B cell (primary cell): ENCODE data around the gene OR52L1.

ENCODE experiments used
- EZH2 ChIP-seq: IDR thresholded peaks from 2 replicates; pipeline ENCODE4 v1.6.1; 2012; ENCODE audit warnings: borderline replicate concordance, low read depth, mild to moderate bottlenecking, moderate library complexity, low read length; ENCODE audit not compliant: insufficient read depth, poor library complexity, severe bottlenecking
- TF ChIP-seq, protein P1 (sequence below): fragments of 200-600 bp; IDR thresholded peaks from one replicate; pipeline ENCODE4 v1.8.0; 2022; ENCODE audit warnings: antibody characterized with exemption, mild to moderate bottlenecking

DNA sequence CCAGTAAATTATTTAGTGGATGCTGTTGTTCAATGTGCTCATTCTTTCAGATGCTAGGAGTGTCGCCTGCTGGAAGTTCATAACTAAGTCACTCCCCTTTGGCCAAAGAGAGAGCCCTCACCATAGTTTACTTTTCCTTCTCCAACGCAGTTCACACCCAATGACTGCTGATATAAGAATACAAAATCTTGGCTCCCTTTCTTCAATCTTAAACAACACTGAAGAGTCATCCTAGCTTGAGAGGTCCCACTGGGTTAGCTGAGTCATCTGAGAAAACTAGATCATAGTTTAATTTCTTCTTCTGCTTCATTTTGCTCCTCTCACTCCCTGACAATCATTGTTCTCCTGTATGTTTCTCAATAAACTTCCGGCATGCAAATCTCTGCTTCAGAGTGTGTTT, 5.4 kb upstream of the OR52L1 start:
- TF ChIP-seq, protein P1, sequence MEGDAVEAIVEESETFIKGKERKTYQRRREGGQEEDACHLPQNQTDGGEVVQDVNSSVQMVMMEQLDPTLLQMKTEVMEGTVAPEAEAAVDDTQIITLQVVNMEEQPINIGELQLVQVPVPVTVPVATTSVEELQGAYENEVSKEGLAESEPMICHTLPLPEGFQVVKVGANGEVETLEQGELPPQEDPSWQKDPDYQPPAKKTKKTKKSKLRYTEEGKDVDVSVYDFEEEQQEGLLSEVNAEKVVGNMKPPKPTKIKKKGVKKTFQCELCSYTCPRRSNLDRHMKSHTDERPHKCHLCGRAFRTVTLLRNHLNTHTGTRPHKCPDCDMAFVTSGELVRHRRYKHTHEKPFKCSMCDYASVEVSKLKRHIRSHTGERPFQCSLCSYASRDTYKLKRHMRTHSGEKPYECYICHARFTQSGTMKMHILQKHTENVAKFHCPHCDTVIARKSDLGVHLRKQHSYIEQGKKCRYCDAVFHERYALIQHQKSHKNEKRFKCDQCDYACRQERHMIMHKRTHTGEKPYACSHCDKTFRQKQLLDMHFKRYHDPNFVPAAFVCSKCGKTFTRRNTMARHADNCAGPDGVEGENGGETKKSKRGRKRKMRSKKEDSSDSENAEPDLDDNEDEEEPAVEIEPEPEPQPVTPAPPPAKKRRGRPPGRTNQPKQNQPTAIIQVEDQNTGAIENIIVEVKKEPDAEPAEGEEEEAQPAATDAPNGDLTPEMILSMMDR, result no peak
- no peak for TF ChIP-seq EZH2
